Body of pancreas (tissue), 4 donors: Measurements from ENCODE around the gene FUS. TPM values are rescaled to one million over a fixed set of nuclear protein-coding genes. Genes with fewer than 3 reads are reported as not detected.
"Not testable (repeated sequence)": the region's sequence is repeated elsewhere in the genome, so short reads cannot be mapped to it uniquely, and the experiment has no call there.

Experiments
- ATAC-seq: fragments of 150-250 bp; one replicate; pipeline ENCODE4 v1.9.1; 2016
- DNase-seq, 4 donors: peaks; one replicate each; pipeline ENCODE4 v3.0.0-alpha.2; 2019
- H3K27ac ChIP-seq, 4 donors: fragments of 200-600 bp; sonication (generic); 1 replicate in 3 of 4; 2 replicates in 1 of 4; pipeline versions ENCODE4 v1.5.1 to v1.6.1; 2016 to 2019; ENCODE audit warnings: mild to moderate bottlenecking in 1 of 4, mixed read lengths in 1 of 4, moderate library complexity in 1 of 4
- H3K27me3 ChIP-seq, 2 donors: fragments of 200-600 bp; sonication (generic); one replicate each; pipeline ENCODE4 v1.6.0; 2016; ENCODE audit warnings: mild to moderate bottlenecking in 1 of 2
- H3K36me3 ChIP-seq, 2 donors: fragments of 200-600 bp; sonication (generic); replicated peaks in 1 of 2; 2 replicates each; pipeline ENCODE4 v1.5.1; 2016; ENCODE audit warnings: low read depth in 2 of 2; ENCODE audit not compliant: insufficient read depth in 1 of 2
- H3K4me1 ChIP-seq: fragments of 200-600 bp; sonication (generic); one replicate; pipeline ENCODE4 v1.6.0; 2016
- H3K4me3 ChIP-seq, 2 donors: fragments of 200-600 bp; sonication (generic); 1 replicate in 1 of 2; 2 replicates in 1 of 2; pipeline ENCODE4 v1.5.1; 2016 to 2019
- H3K9me3 ChIP-seq, 3 donors: fragments of 200-600 bp; sonication (generic); 1 replicate in 2 of 3; 2 replicates in 1 of 3; pipeline ENCODE4 v1.5.1; 2016
- POLR2A ChIP-seq, 3 donors: fragments of 450-650 bp; IDR thresholded peaks; one replicate each; pipeline ENCODE4 v1.6.1; 2016; ENCODE audit warnings: antibody characterized with exemption in 3 of 3, mild to moderate bottlenecking in 2 of 3
- WGBS, 2 donors: methylation state at CpG; one replicate each; pipeline ENCODE4 v1.1.5; 2017; 5-methylcytosine and 5-hydroxymethylcytosine counted together
- intact Hi-C: fragments of 100-400 bp; cut with DNase I; formaldehyde crosslinking; loops from one replicate; pipeline ENCODE4 v1.15.1; 2023
- total RNA-seq, 2 donors: library from RNA; depleted of rRNA; stranded (reverse); fragments of >200 nt; gene quantifications; one replicate each; pipeline ENCODE4 v1.1.0, GENCODE V29; 2016
- TF ChIP-seq, protein P1 (sequence below), 7 experiments: fragments of 450-650 bp in 4 of 7; fragments of 200-600 bp in 3 of 7; sonication (generic) in 3 of 7; IDR thresholded peaks; one replicate each; pipeline ENCODE4 v1.5.1; 2016 to 2019; ENCODE audit warnings: antibody characterized with exemption in 7 of 7

The FUS gene
- total RNA-seq, 2 donors from 2014 or later: 43.6 to 68.9 TPM

DNA sequence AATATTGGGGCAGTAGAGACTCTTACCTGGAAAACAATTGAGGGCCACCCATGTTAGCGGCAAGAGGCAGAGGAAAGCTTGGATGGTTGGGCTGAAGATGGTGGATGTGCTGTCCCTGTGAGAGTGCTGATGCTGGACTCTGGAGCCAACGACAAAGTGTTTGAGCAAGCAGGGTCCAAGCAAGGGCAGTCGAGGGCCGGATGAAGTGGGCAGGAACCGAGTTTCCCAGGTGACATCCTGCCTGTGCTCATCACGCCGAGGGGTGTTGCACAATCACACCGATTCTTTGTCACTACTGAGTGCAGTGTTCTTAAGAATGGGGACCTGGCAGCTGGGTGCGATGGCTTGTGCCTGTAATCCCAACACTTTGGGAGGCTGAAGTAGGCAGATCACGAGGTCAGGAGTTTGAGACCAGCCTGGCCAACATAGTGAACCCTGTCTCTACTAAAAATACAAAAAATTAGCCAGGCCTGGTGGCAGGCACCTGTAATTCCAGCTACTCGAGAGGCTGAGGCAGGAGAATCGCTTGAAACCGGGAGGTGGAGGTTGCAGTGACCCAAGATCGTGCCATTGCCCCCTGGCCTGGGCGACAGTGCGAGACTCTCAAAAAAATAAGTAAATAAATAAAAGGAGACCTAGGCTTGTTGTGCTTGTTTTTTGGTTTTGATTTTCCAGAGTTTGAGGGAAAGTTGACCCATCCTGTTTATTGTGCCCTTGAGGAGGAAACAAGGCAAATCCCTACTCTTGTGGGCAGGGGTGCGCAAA lies 16.6 kb downstream of the FUS start:
- ATAC-seq (no peak), DNase-seq (no peak)
- Histone ChIP-seq H3K27ac (no peak overlapping the region), H3K36me3 (peaks cover 0 to 28% of the 10 kb centered on the region in 2 donors), H3K27me3 (no peaks in the 10 kb centered on the region), H3K9me3 (no peaks in the 10 kb centered on the region), H3K4me1 (peaks cover 4% of the 10 kb centered on the region), H3K4me3 (no peak overlapping the region)
- no peak for TF ChIP-seq POLR2A (IDR thresholded peaks at IDR 0.05)
- TF ChIP-seq, protein P1, sequence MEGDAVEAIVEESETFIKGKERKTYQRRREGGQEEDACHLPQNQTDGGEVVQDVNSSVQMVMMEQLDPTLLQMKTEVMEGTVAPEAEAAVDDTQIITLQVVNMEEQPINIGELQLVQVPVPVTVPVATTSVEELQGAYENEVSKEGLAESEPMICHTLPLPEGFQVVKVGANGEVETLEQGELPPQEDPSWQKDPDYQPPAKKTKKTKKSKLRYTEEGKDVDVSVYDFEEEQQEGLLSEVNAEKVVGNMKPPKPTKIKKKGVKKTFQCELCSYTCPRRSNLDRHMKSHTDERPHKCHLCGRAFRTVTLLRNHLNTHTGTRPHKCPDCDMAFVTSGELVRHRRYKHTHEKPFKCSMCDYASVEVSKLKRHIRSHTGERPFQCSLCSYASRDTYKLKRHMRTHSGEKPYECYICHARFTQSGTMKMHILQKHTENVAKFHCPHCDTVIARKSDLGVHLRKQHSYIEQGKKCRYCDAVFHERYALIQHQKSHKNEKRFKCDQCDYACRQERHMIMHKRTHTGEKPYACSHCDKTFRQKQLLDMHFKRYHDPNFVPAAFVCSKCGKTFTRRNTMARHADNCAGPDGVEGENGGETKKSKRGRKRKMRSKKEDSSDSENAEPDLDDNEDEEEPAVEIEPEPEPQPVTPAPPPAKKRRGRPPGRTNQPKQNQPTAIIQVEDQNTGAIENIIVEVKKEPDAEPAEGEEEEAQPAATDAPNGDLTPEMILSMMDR (IDR thresholded peaks at IDR 0.05): no peak
- intact Hi-C loops: no loop called here
- 89 to 94% methylated on average over 15 to 16 of the region's 17 CpGs for WGBS, 2 donors

DNA sequence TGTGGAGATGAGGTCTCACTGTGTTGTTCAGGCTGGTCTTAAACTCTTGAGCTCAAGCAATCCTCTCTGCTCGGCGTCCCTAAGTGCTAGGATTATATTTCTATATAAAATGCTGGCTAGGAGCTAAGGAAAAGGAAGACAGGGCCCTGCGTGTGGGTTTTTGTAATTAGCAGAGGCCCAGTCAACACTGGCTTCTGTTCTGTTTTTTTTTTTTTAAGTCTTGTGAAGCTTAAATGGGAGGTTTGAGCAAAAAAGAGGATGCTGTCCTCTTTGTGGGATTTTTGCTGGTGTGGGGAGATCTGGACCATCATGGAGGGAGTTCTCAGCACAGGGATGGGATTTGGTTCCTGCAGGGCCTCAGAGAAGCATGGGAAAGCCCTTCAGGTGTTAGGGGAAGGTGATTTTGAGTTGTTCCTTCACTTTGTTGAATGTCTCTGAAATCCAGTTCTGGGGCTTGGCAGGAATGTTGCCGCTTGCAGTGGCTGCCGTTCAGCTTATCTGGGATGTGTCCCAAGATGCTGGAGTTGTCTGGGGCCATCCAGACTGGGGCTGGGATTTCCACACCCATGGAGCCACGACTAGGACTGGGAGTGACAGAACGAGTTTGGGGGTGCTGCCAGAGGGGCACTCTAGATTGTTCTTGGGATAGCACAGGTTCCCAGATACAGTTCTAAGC lies 18.4 kb downstream of the FUS start:
- TF ChIP-seq, protein P1 (IDR thresholded peaks at IDR 0.05): no peak
- no peak for TF ChIP-seq POLR2A (IDR thresholded peaks at IDR 0.05)

DNA sequence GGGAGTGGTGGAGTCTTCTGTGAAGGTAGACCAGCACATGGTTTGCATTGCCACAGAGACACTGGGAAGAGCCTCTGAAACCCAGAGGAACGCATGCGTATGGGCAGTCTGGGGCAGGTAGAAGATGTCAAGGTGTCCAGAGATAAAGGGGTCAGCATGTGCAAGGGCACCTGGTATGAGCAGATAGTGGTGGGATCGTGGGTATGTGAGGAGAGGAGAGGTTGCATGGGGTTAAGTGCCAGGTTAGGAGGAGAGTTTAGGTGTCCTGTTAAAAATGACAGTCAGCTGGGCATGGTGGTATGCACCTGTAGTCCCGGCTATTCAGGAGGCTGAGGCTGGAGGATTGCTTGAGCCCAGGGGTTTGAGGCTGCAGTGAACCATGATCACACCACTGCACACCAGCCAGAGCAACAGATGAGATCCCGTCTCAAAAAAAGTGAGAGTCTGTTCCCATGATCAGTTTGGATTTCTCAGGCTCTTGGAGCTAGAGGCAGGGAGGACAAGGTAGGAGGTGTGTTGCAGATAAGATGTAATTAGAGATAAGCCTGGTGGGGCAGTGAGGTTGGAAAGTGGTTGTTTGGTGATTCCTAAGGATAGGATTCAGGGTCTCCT lies 19.6 kb downstream of the FUS start:
- Histone ChIP-seq H3K4me3 (no peak overlapping the region), H3K27me3 (no peaks in the 10 kb centered on the region), H3K36me3 (peaks cover 0 to 7% of the 10 kb centered on the region in 2 donors), H3K4me1 (peaks cover 18% of the 10 kb centered on the region), H3K9me3 (no peaks in the 10 kb centered on the region), H3K27ac (no peak overlapping the region)
- intact Hi-C loops: no loop called here
- TF ChIP-seq POLR2A (IDR thresholded peaks at IDR 0.05): no peak
- TF ChIP-seq, protein P1 (IDR thresholded peaks at IDR 0.05): no peak
- no peak for ATAC-seq
- no peak for DNase-seq
- WGBS, 2 donors: 84 to 88% methylated on average over 5 of the region's 5 CpGs

More for the DNA sequence above, 18.4 kb downstream of the FUS start:
- Histone ChIP-seq H3K4me3 (no peak overlapping the region), H3K36me3 (peaks cover 0 to 13% of the 10 kb centered on the region in 2 donors), H3K4me1 (peaks cover 18% of the 10 kb centered on the region), H3K27me3 (no peaks in the 10 kb centered on the region), H3K27ac (no peak overlapping the region), H3K9me3 (no peaks in the 10 kb centered on the region)
- intact Hi-C loops: no loop called here
- ATAC-seq (no peak), DNase-seq (no peak)
- WGBS, 2 donors: 71 to 86% methylated on average over 7 of the region's 7 CpGs

DNA sequence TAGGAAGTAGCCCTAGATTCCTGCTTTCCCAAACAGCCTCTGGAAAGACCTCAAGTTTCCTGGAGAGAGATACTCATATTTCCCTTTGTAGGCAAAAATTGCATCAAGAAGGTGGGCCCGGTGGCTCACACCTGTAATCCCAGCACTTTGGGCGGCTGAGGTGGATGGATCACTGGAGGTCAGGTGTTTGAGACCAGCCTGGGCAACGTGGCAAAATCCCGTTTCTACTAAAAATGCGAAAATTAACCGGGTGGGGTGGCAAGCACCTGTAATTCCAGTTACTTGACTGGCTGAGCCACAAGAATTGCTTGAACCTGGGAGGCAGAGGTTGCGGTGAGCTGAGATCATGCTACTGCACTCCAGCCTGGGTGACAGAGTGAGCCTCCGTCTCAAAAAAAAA lies 20.2 kb downstream of the FUS start:
- peaks cover 18% of the 10 kb centered on the region for H3K4me1 ChIP-seq
- DNase-seq, H3K9me3 ChIP-seq, H3K4me3 ChIP-seq, H3K27ac ChIP-seq, intact Hi-C loops, H3K36me3 ChIP-seq, H3K27me3 ChIP-seq, ATAC-seq: not testable (repeated sequence)
- 93% methylated on average over 6 to 8 of the region's 8 CpGs for WGBS, 2 donors

DNA sequence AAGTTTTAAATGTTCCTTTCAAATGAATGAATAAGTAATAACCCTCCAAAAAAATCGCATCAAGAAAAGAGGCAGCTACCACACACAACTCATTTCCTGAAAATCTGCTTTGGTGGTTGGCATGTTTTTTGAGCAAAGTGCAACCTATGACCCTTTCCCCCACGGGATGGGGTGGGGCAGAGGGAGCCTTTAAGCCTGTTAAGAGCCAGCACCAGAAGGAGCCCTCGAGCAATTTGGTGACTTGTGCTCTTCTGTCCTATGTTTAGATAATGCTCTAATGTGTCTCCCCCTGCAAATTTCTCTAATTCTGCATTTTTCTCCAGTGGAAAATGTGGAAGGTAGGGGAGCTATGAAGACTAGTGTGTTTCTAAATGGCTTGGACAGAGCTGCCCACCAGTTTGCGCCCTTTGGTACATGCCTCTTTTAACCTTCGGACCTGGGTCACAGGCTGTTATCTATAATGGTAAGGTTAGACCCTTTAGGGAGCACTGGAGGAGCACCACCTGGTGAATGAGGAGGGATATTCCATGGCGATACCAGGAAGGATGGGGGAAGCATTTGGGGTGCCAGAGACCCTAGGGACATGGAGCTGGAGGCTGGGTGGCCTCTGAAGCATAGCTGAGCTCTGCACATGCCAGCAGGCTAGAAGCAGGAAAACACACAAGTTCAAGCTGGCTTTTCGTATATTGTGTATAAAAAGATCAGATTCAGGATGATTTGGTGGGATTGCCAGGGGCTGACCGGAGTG lies 21.1 kb downstream of the FUS start:
- H3K27ac ChIP-seq: no peak overlapping the region
- DNase-seq (no peak), ATAC-seq (no peak)
- peaks cover 18% of the 10 kb centered on the region for H3K4me1 ChIP-seq
- intact Hi-C loops: no loop called here
- no peaks in the 10 kb centered on the region for H3K27me3 ChIP-seq
- TF ChIP-seq, protein P1 (IDR thresholded peaks at IDR 0.05): no peak
- no peak for TF ChIP-seq POLR2A (IDR thresholded peaks at IDR 0.05)
- 55 to 64% methylated on average over 7 to 8 of the region's 8 CpGs for WGBS, 2 donors
- H3K36me3 ChIP-seq: peaks cover 0 to 2% of the 10 kb centered on the region in 2 donors
- no peak overlapping the region for H3K4me3 ChIP-seq
- no peaks in the 10 kb centered on the region for H3K9me3 ChIP-seq
